Measurements from ENCODE around the gene AMOT.

DNA sequence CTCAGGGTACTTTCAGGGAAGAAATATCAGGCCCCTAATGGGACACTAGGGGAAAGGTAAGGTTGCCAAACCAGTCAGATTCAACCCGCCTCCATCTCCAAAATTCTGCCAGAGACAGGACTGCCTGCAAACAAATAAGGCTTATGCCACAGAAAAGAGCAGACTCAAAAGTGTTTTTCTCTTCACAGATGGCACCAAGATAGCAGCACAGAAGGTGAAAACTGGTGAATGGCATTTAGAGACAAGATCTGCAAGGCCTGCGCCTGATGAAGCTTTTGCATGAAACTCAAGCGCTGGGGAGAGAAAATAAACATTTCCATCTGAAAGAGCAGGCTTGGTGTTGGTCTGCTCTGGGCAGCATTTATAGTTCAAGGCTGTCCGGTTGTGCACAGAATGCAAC is 27.9 kb downstream of the AMOT start:
- TF ChIP-seq, protein P1, sequence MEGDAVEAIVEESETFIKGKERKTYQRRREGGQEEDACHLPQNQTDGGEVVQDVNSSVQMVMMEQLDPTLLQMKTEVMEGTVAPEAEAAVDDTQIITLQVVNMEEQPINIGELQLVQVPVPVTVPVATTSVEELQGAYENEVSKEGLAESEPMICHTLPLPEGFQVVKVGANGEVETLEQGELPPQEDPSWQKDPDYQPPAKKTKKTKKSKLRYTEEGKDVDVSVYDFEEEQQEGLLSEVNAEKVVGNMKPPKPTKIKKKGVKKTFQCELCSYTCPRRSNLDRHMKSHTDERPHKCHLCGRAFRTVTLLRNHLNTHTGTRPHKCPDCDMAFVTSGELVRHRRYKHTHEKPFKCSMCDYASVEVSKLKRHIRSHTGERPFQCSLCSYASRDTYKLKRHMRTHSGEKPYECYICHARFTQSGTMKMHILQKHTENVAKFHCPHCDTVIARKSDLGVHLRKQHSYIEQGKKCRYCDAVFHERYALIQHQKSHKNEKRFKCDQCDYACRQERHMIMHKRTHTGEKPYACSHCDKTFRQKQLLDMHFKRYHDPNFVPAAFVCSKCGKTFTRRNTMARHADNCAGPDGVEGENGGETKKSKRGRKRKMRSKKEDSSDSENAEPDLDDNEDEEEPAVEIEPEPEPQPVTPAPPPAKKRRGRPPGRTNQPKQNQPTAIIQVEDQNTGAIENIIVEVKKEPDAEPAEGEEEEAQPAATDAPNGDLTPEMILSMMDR (IDR thresholded peaks at IDR 0.05), result no peak
- no peak for TF ChIP-seq POLR2A (IDR thresholded peaks at IDR 0.05)
